GM21447 (cell line): Measurements from ENCODE around the gene JARID2.

Experiments
- ATAC-seq: cut with Tn5 transposase; IDR thresholded peaks from one replicate; pipeline ENCODE4 v1.9.1; 2021; ENCODE audit not compliant: unreplicated experiment

Gene JARID2

DNA sequence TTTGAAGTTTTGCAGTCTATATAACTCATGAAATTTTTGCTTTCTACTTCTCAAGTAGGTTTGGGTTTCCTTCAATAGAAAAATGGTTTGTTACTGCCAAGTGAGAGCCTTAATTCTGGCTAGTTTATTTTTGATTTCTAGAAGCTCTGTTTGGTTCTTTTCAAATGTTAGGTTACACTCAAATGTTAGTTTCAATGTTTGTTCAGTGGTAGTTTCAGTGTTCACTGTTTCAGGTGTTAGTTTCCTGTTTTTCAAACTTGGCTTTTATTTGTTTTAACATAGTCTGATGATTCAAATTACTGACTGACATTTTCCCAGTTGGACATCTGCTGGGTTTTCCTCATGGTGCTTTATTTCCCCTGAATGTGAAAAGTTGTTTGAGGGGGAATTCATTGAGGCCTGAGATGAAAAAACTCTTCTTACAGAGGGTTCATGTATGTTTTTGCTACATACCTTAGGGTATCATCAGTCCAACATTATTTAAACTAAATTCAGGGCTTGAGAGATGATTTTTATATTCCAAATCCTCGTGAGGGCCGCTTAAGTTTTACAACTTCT is 189.0 kb downstream of the JARID2 start:
- ATAC-seq, result no peak

DNA sequence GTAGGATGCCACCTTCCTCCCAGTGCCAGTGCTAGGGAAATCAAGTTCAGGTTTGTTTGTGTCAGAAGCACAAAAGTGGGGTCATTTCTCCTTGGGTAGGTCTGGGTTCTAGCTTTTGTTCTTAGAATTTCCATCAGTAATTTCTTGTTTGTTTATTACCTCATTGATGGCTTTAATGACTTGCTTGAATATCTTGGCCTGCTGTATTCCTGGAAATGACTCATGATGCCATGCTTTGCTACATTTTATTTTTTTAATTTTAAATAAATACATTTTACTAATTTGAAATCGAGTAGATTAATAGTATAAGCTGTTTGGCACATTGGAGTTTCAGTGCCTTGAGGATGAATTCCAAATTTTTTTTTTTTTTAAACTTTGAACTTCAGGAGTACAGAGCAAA is 189.6 kb downstream of the JARID2 start:
- no peak for ATAC-seq

DNA sequence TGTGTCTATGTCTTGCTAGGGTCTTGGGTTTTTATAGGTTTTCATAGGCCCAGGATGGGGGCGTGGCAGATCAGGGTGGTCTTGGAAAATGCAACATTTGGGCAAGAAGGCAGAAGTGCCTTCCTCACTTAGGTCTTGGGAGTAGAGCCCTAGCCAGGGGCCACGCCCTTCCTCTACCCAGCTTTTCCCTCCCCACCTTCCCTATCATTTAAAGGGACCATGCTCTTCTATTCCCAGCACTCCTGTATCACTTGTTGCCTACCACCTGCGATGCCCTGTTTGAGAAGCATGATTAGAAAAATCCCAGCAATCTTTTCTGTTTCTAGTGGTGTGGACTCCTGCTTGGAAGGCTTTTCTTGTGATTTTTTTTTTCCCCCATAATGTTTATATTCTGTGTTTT is 190.6 kb downstream of the JARID2 start:
- ATAC-seq, result no peak

DNA sequence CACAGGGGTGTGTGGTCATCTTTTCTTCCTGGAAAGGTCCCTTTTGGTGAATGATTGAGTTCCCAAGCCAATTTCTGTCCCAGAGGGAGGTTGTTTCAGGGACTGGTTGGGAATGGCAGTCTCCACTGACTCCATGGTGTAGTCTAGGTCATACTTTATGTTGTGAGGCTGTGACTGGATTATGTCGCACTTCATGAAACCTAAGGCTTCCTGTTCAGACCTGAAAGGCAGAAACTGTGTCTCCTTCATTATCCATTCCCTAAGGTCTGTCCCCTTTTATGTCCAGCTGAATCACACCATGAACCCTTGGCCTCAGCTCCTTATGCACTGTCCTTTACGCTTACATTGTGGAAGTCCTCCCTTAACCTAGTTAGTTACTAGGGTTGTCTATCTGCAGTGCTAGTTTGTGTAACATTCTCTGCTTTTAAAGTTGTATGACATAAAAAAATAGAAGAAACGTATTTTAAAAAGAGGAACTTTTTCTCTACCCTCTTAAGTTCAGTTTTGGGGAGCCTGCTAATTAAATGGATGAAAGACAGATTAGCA is 191.3 kb downstream of the JARID2 start:
- ATAC-seq, result no peak

DNA sequence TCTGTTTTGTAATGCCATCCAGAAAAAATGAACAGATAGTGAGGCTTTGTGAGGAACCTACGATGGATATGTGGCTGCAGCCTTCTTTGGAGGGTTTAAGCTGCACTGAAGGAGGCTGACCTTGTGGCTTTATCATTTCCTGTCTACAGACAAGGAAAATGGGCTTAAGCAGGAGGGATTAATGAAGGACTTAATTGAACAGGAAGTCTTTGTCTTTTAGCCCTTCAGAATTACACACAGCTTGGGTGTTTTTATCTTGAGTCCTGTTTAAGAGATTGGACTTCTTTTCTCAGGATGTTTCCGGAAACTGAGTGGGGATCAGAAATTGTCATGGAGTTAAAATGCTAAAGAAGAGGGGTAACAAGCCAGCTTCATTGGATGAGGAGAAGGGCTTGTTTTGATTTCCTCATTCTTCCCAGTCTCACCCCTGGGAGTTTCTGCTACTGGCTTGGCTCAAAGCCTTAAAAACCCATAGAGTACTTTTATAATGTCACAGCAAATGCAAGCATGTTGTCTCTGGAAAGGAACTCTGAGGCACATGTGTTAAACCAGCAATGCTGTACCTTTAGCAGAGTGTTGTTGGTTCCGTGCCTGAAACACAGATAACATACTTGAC is 193.6 kb downstream of the JARID2 start:
- ATAC-seq, result no peak

DNA sequence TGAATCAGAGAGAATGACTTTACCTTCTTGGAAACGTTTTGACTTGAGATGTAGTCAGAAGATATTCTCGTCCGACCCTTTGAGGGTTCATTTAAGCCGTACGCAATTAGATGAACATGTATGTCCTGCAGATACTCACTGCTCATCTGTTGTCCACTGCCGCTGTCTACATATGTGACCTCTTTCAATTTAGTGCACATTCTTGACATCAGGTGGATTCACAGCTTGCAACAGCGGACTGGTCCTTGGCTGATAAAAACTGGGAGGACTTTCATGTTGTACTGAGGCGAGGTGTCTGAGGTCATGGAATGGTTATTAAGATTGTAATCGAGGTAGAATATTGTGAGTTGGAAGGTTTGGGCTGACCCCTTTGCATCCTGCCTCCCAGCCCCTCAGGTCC is 194.2 kb downstream of the JARID2 start:
- ATAC-seq, result no peak

DNA sequence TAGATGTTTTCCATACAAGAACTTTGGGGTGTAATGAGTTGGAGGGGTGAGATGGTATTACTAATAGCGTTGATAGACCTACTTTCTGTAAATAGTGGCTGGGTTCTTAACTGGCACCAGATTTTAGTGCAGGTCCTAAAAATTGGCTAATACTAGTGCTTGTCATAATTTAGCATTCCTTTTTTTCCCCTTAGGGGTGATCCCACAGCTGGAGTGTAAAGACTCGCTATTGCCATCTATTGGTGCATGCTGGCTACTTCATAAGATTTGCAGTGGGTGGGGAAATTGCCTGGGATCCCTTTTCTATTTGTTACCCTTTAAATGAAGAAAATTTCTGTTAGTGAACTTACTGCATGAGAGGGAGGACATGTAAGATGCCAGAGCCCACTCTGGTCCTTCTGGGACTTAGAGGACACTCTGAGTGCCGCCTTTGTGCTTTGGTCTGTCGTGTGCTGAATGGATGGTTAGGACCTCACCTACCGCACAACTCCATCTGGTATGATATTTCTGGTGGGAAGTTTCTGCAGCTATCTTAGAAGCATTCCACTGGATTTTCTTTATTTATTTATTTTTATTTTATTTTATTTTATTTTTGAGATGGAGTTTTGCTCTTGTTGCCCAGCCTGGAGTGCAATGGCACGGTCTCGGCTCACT is 195.5 kb downstream of the JARID2 start:
- no peak for ATAC-seq

DNA sequence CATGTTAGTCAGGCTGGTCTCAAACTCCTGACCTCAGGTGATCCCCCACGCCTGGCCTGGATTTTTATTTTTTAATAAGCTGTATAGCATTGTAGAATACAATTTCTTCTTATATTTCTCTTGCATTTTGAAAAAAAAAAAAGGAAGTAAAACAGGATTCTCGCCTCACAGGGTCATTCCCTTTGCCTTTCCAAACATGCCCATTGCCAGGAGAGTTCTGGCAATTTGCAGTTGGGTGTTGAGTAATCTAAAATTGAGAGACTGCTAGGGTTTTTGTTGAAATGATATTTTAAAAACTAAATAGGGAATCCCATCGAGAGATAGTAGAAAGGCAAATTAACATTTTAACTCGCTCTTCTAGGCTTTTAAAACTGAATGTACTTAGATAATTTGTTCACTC is 196.1 kb downstream of the JARID2 start:
- ATAC-seq, result no peak

DNA sequence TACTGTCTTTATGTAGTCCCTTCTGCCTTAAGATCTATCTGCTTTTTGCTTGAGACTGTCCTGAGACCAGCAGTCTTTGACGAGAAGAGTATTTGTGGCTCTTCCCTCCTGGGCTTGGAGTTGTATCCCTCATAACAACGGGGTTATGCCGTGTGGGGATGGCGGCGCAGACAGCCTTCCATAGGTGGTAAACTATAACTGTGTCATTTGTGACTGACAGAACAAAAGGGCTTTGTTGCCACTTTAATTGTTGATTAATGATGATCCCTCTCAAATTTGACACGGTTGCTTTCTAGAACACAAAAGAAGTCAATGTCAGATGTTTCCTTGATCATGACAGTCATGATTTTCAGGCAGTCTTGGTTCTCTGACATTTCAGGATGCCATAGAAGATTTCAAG is 196.6 kb downstream of the JARID2 start:
- ATAC-seq, result no peak

DNA sequence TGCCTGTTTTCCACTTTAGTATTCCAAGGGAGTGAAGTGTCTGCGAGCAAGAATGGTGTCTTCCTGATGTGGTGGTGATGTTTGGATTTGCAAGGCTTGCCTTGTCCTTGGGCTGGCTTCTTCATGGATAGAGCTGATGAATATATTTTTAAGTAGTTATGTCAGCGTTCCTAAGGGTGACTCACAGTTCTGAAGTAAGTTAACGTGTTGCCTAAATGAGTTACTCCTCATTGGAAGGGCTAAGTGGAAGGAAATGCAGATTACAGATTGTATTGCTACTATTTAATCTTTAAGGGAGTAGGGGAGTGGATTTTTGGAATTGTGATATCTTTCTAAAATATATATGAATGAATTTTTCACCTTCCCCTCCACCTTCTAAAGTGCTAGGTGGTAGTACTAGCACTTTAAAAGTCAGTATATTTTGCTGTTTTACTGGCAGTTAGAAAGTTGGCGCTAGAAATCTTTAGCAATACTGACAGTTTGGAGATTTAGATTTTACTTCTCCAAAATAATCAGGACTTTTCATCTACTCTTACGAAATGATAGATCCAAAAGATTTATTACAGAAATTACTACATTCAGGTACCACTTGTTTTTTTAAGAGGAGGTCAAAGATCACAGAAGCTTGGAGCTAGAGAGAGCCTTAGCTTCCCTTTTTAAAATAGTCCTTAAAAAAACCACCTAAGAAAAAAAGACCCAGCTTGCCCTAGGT is 197.4 kb downstream of the JARID2 start:
- ATAC-seq, result no peak

DNA sequence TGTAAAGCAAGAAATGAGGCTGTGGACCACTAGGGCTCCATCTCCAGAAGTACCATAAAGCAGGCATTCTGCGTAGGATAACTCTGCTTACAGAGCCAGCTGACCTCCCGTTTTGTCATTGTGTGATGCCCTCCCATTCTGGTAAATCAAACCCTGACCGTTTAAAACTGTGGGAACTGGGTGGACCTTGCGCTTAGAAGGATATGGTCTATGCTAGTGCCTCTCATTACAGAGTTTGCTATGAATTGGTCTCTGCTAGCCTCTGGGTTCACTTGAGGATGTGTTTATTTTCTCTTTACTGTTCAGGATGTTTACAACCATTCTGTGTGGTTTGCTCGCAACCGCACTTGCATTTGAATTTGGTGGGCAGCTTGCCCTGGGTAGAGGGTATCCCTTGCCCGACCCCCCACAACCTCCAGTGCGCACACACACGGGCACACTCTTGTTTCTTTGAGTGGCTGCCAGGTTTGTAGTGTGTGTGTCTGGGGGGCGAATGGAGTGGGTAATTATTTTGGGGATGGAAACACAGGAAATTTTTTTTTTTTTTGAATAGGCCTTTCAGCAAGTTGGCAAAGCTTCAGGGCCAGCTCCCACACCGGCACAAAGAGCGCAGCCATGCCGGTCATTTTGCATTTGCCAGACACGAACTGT is 198.3 kb downstream of the JARID2 start:
- no peak for ATAC-seq

DNA sequence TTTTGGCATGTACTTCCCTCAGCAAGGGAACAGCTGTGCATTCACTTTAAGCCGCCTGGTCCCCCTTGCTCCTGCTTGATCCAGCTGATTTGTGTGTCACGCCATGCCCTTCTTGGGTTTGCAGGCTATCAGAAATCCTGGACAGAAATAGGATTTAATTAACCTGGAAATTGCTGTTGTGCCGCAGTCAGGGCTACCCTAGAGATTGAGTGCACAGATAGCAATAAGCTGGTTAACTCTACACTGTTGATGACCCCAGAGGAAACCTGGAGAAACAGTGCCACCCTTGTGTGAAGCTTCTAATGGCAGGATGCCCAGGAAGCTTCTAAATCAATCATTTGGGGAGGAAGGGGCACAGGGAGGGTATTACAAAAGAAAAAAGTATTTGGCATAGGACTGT is 199.0 kb downstream of the JARID2 start:
- no peak for ATAC-seq

DNA sequence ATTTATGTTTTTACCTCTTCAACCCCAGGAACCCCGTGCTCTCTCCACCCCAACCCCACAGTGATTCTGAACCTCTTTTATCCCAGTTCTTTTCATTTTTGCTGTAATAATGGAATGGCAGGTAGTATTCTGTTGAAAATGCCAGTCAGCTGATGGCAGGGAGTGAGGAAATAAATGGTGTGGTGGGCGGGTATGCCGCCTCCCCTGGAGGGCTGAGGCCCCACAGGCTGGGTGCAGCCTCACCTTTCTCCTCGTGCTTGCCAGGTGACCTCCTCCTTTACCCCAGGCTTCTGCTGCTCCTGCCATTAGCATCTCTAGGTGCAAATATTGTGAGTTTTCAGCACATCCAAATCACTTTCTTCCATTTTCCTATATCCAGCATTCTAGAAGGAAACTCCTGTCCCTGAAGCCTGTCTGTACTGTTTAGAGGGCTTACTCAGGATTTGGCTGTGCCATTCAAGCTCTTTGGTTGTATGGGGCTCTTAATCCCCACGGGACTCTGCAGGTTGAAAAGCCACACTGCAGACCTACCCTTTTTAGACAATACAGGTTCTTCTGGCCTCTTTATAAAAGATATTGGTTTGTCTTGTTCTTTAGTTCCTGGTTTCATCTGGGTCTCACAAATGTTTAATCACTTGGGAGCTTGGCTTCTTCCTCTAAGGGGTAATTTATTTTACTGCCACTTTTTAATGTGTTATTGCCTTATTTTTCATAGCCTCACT is 201.8 kb downstream of the JARID2 start:
- ATAC-seq, result no peak

DNA sequence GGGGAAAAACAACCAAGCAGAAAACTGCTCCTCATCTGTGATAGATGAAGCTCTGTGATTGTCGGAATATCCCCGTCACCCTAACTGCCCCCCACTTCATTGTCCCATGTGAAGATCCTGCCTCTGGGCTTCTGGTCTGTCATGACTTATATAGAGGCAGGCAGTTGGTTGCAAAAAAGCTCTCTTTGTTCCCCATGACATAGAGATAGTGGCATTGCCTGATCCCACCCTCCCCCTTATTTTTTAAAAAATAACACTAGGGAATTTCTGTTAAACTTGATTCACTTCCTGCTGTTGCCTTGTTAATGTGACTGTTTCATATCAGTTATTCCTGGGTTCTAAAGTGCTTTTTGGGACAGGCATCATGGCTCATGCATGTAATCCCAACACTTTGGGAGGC is 203.1 kb downstream of the JARID2 start:
- ATAC-seq, result no peak

DNA sequence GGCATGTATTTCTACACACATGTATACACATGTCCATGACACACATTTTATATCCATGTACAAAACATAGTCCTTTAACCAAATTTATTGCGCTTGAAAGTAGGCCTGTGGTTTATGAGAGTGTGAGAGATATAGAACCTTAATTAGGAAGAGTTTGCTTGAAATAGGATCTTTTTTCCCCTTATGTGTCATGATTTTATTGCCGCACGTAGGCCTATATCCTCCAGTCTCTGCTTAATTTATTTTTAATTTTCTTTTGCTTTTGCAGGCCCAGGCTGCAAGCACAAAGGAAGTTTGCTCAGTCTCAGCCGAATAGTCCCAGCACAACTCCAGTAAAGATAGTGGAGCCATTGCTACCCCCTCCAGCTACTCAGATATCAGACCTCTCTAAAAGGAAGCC is 205.9 kb downstream of the JARID2 start:
- ATAC-seq, result no peak

DNA sequence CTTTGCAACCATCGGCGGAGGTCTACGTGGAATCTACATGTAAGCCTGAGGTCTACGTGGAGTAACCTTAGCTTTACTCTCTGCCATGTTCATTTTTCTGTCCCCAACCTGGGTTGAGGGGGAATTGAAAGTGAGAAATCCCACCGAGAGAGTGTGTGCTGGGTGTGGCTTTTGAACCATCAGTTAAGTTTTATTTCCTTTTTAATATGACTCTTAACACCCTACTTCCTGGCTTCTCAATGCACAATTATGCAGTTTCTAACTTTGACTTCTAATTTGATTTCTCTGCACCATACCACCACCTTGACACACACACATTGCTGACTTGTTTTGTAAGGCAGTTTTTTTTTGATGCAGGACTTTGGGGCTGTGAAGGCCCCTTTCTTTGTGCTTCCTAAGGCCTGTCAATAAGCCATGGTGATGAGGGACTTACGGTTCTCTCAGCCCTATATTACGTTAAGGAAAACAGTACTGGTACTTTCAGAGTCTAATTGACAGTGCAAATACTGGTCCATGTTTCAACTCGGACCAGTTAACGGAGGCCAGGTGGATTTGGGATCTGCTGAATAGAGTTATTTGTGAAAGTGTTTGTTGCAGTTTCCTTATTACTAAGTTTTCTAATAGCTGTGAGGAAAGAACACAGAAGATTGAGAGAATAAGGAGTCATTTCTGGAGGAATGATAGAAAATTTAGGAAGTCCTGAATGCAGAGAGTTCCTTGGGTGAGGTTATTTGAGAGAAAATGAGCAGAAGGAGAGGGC is 206.5 kb downstream of the JARID2 start:
- ATAC-seq, result no peak

DNA sequence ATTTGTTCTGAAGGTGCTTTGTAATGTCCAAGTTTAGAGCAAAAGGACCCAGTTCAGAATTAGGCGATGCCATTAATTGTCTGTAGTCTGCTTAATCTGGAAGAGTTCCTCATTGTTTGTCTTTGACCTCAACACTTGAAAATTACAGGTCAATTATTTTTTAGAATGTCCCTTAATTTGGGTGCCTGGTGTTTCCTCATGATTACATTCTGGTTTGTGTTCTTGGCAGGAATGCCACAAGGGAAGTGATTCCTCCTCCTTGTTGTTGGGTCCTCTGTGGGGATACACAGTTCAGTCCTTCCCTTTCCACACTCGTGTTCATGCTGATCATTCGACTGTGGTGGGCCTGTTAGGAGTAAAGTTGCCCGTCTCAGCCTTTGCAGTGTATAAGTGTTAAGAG is 207.3 kb downstream of the JARID2 start:
- ATAC-seq, result no peak

DNA sequence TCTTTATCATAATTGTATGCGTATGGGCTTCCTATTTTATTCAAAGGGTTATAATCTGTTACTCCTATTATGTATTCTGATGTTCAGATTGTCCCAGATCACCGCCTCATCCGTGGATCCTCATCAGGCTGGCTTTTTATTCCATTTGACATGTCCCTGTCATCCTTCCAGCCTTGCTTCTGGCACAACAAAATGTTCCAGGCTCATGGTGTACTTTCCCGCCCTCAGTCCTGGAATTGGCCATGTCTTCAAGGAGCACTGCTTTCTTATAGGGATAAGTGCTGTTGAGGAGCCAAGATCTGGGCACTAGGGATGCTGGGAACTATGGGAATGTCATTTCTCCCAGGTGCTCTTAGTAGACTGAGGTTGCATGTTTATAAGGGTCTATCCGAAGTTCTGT is 207.8 kb downstream of the JARID2 start:
- ATAC-seq, result no peak

DNA sequence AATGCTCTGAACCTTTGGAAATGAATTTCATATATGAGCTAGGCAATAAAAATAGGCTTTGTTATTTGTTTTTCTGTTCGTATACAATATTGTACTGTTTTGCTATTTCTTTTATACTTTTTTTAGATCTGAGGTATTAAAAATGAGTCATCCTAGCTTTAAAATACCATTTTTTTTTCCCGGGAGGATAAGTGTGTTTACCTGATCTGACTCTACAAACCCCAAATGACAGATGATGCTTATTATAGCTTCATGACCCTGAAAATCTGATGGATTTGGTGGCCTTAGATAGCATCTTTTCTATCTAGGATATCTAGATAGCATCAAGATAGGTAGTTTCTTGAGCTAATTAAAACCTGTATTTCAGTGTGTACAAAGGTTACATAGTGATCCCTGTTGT is 210.6 kb downstream of the JARID2 start:
- no peak for ATAC-seq

DNA sequence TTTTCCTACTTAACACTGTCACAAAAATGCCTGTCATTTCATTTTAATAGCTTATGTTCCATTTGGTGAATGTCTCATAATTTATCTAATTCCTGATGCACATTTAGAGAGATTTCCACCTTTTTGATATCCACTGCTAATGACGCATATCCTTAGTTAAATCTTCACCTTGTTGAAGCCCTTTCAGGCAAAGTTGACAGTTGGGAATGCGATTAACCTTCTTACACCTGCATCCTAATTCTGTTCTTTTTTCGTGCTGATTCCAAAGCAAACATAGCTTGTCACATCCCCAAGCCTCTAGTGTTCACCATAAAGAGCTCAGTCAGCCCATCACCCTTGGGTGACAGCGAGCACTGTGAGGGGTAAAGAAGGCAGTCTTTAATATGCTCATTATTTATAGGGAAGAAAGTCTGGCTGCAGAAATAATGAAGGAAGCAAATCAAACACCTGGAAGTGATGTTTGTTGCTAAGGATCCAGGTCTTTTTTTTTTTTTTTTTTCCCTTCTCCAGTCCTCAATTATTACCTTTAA is 211.3 kb downstream of the JARID2 start:
- no peak for ATAC-seq
